GM12892 (cell line): ENCODE measurements around the gene GALNT16.

ENCODE experiments used
- POLR2A ChIP-seq: IDR thresholded peaks from 2 replicates; pipeline ENCODE4 v1.6.1; 2011; ENCODE audit warnings: low read depth, low read length, control low read depth
- POLR2AphosphoS5 ChIP-seq: IDR thresholded peaks from 2 replicates; pipeline ENCODE4 v1.6.1; 2011; ENCODE audit warnings: low read depth, low read length, control low read depth

DNA sequence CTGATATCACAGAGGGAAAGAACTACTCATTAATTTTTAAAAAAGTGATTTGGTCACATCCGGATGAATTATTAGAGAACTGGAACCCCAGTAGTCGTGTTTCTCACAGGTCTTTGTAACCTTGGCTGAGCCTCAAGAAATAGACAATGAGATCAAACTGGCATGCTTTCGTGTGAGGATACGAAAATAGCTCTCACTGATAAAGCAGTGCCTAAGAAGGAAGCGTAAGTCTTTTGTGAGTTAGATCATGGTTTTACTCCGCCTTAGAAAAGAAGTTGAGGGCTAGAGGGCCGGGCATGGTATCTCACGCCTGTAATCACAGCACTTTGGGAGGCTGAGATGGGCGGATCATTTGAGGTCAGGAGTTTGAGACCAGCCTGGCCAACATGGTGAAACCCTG lies 33.8 kb upstream of the GALNT16 start:
- TF ChIP-seq POLR2AphosphoS5 (no peak), POLR2A (no peak)
